Loucy (cell line): ENCODE results near the gene PRUNE2.

ENCODE experiments used
- EZH2phosphoT487 ChIP-seq: fragments of 200-600 bp; IDR thresholded peaks from 2 replicates; pipeline ENCODE4 v1.6.1; 2018; ENCODE audit warnings: antibody characterized with exemption, mild to moderate bottlenecking, moderate library complexity, borderline replicate concordance
- TF ChIP-seq, protein P1 (sequence below): fragments of 200-600 bp; sonication (generic); conservative IDR thresholded peaks from 2 replicates; pipeline ENCODE4 v1.5.1; 2014; ENCODE audit warnings: mild to moderate bottlenecking, antibody characterized with exemption, low read length

DNA sequence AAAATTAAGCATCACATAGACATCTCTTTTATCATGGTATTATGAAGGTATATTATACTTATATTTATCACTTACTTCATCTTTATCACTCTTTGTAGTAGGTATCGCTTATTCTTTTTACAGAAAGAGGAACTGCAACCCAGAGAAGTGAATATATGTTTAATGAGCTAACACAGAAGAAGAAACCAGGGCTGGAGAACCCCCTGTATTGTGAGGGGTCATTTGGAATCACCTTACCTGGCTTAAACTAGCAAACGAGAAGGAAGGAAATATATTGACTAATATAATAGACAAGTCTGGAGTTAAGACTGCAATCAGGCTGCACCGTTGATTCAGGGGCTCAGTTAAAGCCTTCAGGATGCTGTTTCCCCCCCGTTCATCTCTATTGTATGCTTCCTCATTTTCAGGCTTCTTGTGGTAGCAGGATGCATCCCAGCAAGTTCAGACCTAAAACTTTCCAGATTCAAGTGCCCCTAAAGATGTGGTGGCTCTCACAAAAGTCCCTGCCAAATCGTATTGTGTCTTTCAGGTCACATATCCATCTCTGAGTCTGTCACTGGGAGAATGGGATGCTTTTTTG lies 300.5 kb downstream of the PRUNE2 start:
- TF ChIP-seq, protein P1, sequence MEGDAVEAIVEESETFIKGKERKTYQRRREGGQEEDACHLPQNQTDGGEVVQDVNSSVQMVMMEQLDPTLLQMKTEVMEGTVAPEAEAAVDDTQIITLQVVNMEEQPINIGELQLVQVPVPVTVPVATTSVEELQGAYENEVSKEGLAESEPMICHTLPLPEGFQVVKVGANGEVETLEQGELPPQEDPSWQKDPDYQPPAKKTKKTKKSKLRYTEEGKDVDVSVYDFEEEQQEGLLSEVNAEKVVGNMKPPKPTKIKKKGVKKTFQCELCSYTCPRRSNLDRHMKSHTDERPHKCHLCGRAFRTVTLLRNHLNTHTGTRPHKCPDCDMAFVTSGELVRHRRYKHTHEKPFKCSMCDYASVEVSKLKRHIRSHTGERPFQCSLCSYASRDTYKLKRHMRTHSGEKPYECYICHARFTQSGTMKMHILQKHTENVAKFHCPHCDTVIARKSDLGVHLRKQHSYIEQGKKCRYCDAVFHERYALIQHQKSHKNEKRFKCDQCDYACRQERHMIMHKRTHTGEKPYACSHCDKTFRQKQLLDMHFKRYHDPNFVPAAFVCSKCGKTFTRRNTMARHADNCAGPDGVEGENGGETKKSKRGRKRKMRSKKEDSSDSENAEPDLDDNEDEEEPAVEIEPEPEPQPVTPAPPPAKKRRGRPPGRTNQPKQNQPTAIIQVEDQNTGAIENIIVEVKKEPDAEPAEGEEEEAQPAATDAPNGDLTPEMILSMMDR: no peak
- no peak for TF ChIP-seq EZH2phosphoT487
